ENCODE data around the gene ADM5.
A peak's percentile ranks its signal among the peaks of the same experiment; 100 is the strongest.
"Not testable (repeated sequence)": the region's sequence is repeated elsewhere in the genome, so short reads cannot be mapped to it uniquely, and the experiment has no call there.

The ADM5 gene

GRCh38 chr19:49704888-49705642 is 15.7 kb downstream of the ADM5 start:
- DNase-seq: no peak

GRCh38 chr19:49705919-49706318 is 16.5 kb downstream of the ADM5 start:
- DNase-seq: no peak

GRCh38 chr19:49710372-49710951 is 21.1 kb downstream of the ADM5 start:
- no peak for DNase-seq

- peak in 1 of 2 experiments; percentile 42 for DNase-seq
These were observed 23.0 kb downstream of the ADM5 start for GRCh38 chr19:49712397-49712859.

- no peak for DNase-seq
These were observed 23.9 kb downstream of the ADM5 start for GRCh38 chr19:49713236-49713845.

GRCh38 chr19:49716154-49716553 is 26.8 kb downstream of the ADM5 start:
- DNase-seq: no peak

DNA sequence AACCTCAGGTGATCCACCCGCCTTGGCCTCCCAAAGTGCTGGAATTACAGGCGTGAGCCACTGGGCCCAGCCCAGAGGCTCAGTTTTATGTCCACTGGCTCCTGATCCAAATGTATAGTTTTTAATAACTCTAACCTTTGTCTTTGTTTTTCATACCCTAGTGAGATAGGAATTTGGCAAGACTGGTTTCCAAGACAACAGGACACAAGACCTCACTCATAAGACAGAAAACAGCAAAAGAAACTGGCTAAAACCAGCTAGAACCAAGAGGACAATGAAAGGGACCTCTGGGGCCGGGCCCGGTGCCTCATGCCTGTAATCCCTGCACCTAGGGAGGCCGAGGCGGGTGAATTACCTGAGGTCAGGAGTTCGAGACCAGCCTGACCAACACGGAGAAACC is 29.1 kb downstream of the ADM5 start:
- DNase-seq: no peak

- no peak for DNase-seq
These were observed 29.6 kb downstream of the ADM5 start for GRCh38 chr19:49718991-49719390.

- DNase-seq: not testable (repeated sequence)
These were observed 30.0 kb downstream of the ADM5 start for GRCh38 chr19:49719420-49719819.

DNA sequence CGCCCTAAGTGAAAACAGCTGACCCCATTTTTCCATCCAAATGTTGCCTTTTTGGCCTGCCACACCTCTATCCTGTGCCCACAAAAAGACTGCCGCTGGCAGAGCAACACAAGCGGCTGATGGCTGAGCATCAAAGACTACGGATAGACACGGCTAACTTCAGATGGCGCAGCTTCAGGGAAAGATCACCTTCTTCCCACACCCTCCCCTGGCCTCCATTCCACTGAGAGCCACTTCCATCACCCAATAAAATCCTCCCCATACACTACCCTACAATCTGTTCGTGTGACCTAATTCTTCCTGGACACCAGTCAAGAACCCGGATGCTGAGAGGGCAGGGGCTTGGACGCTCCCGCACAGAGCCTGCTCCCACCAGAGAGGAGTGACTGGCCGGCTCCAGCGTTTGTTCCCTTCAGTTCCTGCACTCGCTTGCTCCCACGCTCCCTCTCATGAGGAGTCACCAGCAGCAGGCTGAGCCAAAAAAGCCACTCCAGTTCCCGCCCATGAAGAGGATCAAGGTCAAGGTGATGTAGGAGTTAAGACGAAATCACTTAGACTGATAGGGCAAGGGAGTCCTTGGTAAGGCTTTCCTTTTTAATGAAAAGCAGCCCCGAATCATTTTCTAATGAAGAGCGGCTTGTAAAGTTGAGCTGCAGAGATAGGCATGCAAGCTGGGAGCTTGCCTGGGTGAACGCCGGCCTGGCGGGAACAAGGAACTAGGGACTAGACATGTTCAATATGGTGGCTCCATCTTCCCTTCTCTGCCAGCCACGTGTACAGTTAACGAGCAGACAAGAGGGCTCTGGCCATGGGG is 38.0 kb downstream of the ADM5 start:
- no peak for DNase-seq

GRCh38 chr19:49730166-49730565 is 40.8 kb downstream of the ADM5 start:
- no peak for DNase-seq

DNA sequence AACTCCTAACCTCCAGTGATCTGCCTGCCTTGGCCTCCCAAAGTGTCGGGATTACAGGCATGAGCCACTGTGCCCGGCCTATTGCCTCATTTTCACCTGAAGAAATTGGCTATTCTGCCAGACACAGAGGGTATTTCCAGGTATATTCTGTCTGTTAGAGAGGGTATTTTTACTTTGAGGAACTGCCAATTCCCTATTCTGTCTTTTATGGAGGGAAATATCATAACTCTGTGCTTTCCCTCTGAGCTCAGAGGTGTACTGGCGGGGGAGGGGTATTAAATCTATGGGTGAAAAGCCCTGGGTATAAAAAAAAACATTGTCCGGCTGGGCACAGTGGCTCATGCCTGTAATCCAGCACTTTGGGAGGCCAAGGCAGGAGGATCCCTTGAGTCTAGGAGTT is 48.9 kb downstream of the ADM5 start:
- DNase-seq: no peak

DNA sequence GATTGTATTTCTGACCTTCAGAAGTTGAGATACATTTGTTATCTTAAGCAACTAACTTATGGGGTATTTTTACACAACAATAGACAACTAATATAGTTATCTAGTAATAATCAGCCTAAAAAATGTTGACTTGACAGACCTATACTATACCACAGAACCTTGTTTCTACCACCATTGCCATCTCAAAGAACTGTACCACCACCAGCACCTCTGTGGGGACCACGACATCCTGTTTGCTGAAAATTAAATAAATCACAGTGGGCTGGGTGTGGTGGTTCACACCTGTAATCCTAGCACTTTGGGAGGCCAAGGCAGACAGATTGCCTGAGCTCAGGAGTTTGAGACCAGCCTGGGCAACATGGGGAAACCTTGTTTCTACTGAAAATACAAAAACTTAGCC is 49.7 kb downstream of the ADM5 start:
- DNase-seq: no peak

- DNase-seq: no peak
These were observed 50.5 kb downstream of the ADM5 start for GRCh38 chr19:49739933-49740332.

Data from SW 1271 (cell line).